ENCODE data around the gene BMAL1. TPM values are rescaled to one million over a fixed set of nuclear protein-coding genes. Genes with fewer than 3 reads are reported as not detected.

The BMAL1 gene
- polyA plus RNA-seq, 1 experiment, result 12.5 TPM

DNA sequence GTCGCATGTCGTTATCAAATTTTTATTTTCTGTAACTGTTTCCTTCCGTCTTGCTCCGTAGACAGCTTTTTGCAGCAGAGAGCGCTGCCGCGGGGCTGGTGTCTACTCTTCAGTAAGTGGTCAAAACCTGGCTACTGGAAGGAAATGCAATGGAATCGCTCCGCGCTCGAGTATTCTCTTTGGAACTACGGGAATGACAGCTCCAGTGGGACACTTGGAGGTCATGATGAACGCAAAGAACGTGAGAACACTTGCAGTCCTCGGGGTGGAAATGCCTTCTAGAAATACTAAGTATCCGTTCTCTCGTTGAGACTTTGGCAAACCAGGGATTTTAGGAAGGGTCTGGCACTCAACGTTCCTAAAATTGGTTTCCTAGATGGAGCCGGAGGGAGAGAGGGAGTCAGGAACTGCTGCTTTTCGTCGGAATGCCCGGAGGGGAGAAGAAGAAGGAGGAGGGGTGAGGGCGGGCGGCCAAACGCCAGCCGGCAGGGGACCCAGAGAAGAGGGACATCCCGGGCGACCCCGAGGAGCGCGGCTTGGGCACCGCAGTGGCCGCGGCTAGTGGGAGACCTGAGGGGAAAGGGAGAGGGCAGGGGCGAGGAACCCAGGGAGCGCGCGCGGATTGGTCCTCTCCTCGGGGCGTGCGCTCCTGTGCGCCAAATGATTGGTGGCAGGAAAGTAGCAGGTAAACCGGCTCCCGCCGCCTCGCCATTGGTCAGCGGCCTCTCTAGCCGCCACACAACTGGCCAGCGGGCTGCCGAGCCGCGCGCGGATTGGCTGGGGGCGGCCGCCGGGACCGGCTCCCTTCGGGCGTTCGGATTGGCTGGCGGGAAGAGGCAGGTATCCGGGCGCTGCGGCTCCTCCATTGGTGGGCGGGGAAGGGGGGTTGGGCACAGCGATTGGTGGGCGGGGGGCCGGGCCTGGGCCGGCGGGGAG lies 490 bp upstream of the BMAL1 start:
- DNase-seq (ENCODE audit: low read depth, low spot score), result peak; percentile 94
- TF ChIP-seq, protein P1, sequence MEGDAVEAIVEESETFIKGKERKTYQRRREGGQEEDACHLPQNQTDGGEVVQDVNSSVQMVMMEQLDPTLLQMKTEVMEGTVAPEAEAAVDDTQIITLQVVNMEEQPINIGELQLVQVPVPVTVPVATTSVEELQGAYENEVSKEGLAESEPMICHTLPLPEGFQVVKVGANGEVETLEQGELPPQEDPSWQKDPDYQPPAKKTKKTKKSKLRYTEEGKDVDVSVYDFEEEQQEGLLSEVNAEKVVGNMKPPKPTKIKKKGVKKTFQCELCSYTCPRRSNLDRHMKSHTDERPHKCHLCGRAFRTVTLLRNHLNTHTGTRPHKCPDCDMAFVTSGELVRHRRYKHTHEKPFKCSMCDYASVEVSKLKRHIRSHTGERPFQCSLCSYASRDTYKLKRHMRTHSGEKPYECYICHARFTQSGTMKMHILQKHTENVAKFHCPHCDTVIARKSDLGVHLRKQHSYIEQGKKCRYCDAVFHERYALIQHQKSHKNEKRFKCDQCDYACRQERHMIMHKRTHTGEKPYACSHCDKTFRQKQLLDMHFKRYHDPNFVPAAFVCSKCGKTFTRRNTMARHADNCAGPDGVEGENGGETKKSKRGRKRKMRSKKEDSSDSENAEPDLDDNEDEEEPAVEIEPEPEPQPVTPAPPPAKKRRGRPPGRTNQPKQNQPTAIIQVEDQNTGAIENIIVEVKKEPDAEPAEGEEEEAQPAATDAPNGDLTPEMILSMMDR (IDR thresholded peaks at IDR 0.05; ENCODE audit: low read depth, low read length), result no peak
- ChIA-PET CTCF (interaction anchor here (1.0 to 1.3 kb wide), 2 partner anchors 39 to 68 kb away, joined by 3 to 4 read pairs; no protein-coding TSS in a partner anchor), POLR2A (no interaction called here)
- no peaks in the 10 kb centered on the region; the same call in 1 of the 2 replicates for H3K9me3 ChIP-seq (ENCODE audit: control insufficient read depth, insufficient read depth, low read length)
- peak overlapping the region; percentile 22 for H3K27ac ChIP-seq (ENCODE audit: low read depth, low read length)
- H3K4me3 ChIP-seq (ENCODE audit: low read depth, low read length), result peak overlapping the region; percentile 87
- peaks cover 9% of the 10 kb centered on the region for H3K27me3 ChIP-seq (ENCODE audit: control insufficient read depth, insufficient read depth, low read length)

DNA sequence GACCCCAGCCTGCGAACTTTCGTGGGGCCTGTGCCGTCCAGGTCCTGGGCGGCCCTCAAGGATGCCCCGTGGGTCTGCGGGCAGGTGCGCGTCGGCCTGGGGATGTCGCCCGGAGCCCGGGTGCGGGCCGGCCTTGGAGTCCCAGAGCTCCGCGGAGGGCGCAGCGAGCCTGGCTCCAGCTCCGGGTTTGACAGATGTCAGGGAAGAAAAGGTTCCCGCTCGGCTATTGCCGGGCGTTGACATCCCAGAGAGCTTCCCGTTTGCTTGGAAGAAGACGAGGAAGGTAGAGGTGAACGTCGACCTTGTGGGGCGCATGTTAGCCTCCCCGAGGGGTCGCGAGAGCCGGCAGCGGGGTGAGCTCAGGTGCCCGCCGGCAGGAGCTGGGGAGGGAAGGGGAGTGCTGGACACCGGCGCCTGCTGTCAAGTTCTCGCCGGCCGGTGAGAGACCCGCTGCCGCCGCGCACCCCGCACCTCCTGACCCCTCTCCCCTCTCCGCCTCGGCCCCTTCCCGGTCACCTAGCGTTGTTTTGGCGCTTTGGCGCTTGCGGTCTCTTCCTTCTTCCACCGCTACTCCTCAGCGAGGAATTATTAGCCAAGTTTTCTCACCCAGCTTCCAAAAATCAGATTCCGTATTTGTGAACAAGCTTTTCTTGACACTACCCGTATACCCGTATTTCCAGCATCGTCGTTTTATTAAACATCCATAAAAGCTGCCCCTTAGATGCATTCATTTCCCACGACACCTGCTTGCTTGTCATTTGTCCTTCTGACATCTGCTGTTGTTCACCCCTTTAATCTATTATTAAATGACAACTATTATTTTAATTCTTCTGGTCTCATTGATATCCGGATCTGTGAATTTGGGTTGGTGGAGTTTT lies 1.3 kb downstream of the BMAL1 start:
- H3K27ac ChIP-seq (ENCODE audit: low read depth, low read length), result no peak overlapping the region

DNA sequence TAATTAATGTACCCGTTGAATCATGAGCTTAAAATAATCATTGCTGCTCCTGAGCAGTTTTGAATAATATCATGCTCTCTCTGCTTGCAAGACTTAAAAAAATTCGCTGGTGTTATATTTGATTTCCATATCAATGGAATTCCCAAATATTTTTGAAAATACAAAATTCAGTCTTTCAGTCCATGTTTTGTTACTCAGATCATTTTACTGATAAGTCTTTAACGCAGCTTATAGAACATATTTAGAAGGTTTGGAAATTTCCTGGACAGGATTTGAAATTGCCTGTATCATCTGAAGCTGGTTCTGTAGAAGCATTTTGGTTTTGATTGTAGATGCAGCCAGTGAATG lies 1.9 kb downstream of the BMAL1 start:
- no peaks in the 10 kb centered on the region; the same call in 1 of the 2 replicates for H3K9me3 ChIP-seq (ENCODE audit: control insufficient read depth, insufficient read depth, low read length)
- H3K4me3 ChIP-seq (ENCODE audit: low read depth, low read length), result no peak overlapping the region
- ChIA-PET CTCF (interaction anchor here (2.1 to 2.5 kb wide), 2 partner anchors 56 to 315 kb away, joined by 6 to 24 read pairs; no protein-coding TSS in a partner anchor), POLR2A (no interaction called here)
- peaks cover 3% of the 10 kb centered on the region for H3K27me3 ChIP-seq (ENCODE audit: control insufficient read depth, insufficient read depth, low read length)
- DNase-seq (ENCODE audit: low read depth, low spot score), result no peak
- no peak overlapping the region for H3K27ac ChIP-seq (ENCODE audit: low read depth, low read length)
- TF ChIP-seq, protein P1 (IDR thresholded peaks at IDR 0.05; ENCODE audit: low read depth, low read length), result no peak

More for the DNA sequence above, 1.3 kb downstream of the BMAL1 start:
- Histone ChIP-seq H3K27me3 (ENCODE audit: control insufficient read depth, insufficient read depth, low read length) (peaks cover 7% of the 10 kb centered on the region), H3K9me3 (ENCODE audit: control insufficient read depth, insufficient read depth, low read length) (no peaks in the 10 kb centered on the region; the same call in 1 of the 2 replicates), H3K4me3 (ENCODE audit: low read depth, low read length) (peak overlapping the region; percentile 83)
- DNase-seq (ENCODE audit: low read depth, low spot score), result no peak
- ChIA-PET POLR2A (interaction anchor here (1.1 kb wide), 1 partner anchor 63 kb away, joined by 4 read pairs; no protein-coding TSS in a partner anchor), CTCF (interaction anchor here (2.1 to 2.5 kb wide), 2 partner anchors 57 to 315 kb away, joined by 6 to 24 read pairs; no protein-coding TSS in a partner anchor)
- TF ChIP-seq, protein P1 (IDR thresholded peaks at IDR 0.05; ENCODE audit: low read depth, low read length), result no peak

DNA sequence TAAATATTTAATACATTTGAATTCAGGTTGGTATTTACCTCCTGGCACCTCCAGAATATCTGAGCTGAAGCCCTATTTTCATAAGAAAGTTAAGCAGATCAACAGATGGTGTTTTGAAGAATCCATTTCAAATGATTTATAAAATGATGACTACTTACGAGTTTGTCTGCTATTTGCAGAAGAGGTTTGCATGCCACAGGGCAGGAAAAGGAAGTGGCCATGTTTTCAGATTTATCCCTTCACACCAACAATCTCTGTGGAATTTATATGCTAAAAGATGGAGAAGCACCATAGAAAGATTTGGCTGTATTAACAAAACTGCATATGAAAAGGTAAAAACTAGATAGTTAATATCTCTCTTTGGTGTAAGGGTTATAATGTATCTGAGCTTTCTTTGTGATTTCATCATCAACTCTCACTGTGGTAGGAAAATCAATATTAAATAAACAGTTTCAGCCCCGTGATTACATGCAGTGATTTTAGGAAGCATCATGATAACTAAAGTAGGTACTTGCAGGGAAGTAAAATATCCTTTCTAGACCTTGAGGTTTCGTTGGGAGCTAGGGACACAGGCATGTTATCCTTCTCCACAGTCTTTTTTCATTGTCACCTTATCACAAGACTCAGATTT lies 2.6 kb downstream of the BMAL1 start:
- ChIA-PET CTCF (interaction anchor here (2.1 to 2.5 kb wide), 2 partner anchors 55 to 316 kb away, joined by 6 to 24 read pairs; no protein-coding TSS in a partner anchor), POLR2A (no interaction called here)
- Histone ChIP-seq H3K27me3 (ENCODE audit: control insufficient read depth, insufficient read depth, low read length) (no peaks in the 10 kb centered on the region), H3K9me3 (ENCODE audit: control insufficient read depth, insufficient read depth, low read length) (no peaks in the 10 kb centered on the region; the same call in 1 of the 2 replicates), H3K27ac (ENCODE audit: low read depth, low read length) (no peak overlapping the region), H3K4me3 (ENCODE audit: low read depth, low read length) (no peak overlapping the region)
- TF ChIP-seq, protein P1 (IDR thresholded peaks at IDR 0.05; ENCODE audit: low read depth, low read length), result no peak
- DNase-seq (ENCODE audit: low read depth, low spot score), result no peak
